Measurements from ENCODE around the gene AIRE. TPM values are rescaled to one million over a fixed set of nuclear protein-coding genes. Genes with fewer than 3 reads are reported as not detected.

The AIRE gene
- total RNA-seq, 1 experiment from 2014 or later: not detected

DNA sequence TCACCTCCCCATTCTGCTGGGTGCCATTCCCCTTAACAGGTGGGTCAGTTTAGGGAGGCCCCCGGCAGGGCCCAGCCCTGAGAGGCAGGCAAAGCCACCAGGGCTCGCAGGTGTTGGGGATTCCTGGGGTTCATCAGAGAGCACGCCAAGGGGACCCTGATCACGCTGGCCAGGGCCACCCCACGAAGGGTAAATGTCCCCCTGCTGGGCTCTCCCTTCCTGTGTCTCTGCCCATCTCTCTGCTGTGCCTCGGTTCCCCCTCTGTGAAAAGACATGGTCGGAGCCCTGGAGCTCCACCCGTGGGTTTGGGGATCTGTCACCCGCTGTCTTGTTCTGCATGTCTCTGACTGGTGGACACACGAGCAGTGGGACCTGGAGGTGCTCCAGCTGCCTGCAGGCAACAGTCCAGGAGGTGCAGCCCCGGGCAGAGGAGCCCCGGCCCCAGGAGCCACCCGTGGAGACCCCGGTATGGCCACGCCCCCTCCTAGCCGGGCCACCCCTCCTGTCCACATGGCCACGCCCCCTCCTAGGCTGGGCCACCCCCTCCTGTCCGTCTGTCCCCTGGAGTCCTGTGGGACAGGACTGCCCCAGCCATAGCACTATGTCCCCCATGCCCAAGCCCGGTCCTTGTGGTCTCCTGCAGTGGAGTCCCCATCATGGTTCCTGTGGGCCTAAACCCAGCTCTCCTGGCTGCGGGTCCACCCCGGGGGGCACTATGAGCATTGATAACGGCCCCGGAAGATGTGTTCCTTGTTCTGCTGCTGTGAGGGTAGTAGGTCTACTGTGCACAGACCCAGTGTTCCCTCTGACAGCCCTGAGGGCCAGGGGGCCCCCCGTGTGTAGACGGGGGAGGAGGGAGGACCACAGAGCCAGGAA lies 6.5 kb downstream of the AIRE start:
- no peak overlapping the region for H3K4me3 ChIP-seq
- H3K27ac ChIP-seq: no peak overlapping the region
- H3K4me1 ChIP-seq (replicated peaks): no peaks in the 10 kb centered on the region
- H3K9me3 ChIP-seq (replicated peaks): no peaks in the 10 kb centered on the region
- no peak for DNase-seq (ENCODE audit: low read depth in 1 of 2, low spot score in 2 of 2)
- H3K27me3 ChIP-seq (replicated peaks): no peaks in the 10 kb centered on the region
- no peaks in the 10 kb centered on the region for H3K36me3 ChIP-seq

DNA sequence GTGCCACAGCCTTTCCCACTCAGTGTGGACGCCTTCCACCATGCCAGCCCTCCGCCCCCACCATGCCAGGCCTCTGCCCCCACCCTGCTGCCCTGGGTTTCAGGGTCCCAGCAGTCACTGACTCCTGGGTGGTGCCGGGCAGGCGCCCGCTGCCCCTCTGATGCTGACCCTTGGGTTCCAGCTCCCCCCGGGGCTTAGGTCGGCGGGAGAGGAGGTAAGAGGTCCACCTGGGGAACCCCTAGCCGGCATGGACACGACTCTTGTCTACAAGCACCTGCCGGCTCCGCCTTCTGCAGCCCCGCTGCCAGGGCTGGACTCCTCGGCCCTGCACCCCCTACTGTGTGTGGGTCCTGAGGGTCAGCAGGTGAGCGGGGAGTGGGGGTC lies 7.1 kb downstream of the AIRE start:
- Histone ChIP-seq H3K27me3 (replicated peaks) (no peaks in the 10 kb centered on the region), H3K27ac (no peak overlapping the region), H3K9me3 (replicated peaks) (no peaks in the 10 kb centered on the region), H3K4me3 (no peak overlapping the region), H3K36me3 (no peaks in the 10 kb centered on the region), H3K4me1 (replicated peaks) (peaks cover 4% of the 10 kb centered on the region)
- DNase-seq (ENCODE audit: low read depth in 1 of 2, low spot score in 2 of 2): no peak

DNA sequence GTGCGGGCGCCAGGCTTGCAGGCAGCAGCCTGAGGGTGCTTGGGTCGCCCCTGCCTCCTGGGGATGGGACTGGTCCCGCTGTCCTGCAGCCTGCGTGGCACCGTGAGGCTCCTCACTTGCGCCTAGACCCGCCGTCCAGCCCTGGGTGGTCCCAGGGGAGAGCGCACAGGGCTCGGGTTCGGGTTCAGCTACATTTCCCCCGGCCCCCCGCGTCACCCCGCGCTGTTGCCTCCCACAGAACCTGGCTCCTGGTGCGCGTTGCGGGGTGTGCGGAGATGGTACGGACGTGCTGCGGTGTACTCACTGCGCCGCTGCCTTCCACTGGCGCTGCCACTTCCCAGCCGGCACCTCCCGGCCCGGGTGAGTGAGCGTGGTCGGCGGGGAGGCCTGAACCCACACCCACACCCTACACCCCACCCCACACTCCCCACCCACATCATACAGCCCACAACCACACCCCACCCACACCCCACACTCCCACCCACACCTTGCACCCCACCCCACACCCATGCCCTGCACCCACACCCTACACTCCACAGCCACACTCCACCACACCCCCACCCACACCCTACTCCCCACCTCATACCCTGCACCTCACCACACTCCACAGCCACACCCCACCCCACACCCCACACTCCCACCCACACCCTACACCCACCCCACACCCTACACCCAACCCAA lies 8.0 kb downstream of the AIRE start:
- H3K27me3 ChIP-seq (replicated peaks): no peaks in the 10 kb centered on the region
- H3K4me1 ChIP-seq (replicated peaks): peaks cover 5% of the 10 kb centered on the region
- H3K27ac ChIP-seq: no peak overlapping the region
- H3K36me3 ChIP-seq: no peaks in the 10 kb centered on the region
- no peaks in the 10 kb centered on the region for H3K9me3 ChIP-seq (replicated peaks)
- no peak for DNase-seq (ENCODE audit: low read depth in 1 of 2, low spot score in 2 of 2)
- H3K4me3 ChIP-seq: no peak overlapping the region

DNA sequence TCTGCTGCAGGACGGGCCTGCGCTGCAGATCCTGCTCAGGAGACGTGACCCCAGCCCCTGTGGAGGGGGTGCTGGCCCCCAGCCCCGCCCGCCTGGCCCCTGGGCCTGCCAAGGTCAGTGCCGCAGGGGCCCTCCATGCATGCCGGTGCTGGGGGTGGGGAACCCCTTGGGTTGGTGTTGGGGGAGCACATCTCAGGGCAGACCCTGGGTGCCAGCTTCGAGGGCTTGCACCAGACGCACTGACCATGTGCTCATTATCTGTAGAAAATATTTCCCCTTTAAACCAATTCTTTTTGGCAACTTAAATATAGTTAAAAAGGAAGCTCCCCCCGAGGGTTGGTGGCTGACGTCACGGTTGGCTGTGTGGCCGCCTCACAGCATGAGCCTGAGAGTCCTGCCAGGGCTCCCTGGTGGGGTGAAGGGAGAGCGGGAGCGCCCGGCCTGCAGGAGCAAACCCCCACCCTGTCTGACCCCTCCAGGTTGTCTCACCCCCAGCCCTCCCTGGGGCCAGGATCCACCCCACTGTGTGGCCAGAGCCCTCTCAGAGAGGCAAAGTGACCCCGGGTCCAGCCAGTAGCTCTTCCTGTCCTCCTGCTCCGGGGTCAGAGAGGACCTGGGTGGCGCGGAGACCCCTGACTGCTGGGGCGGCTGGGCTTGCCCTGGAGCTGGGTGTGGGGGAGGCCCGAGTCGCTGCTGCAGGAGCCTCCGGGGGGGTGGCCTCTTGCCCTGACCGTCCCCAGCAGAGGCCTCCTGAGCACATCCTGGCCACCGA lies 8.9 kb downstream of the AIRE start:
- DNase-seq (ENCODE audit: low read depth in 1 of 2, low spot score in 2 of 2): no peak
- H3K27ac ChIP-seq: no peak overlapping the region

DNA sequence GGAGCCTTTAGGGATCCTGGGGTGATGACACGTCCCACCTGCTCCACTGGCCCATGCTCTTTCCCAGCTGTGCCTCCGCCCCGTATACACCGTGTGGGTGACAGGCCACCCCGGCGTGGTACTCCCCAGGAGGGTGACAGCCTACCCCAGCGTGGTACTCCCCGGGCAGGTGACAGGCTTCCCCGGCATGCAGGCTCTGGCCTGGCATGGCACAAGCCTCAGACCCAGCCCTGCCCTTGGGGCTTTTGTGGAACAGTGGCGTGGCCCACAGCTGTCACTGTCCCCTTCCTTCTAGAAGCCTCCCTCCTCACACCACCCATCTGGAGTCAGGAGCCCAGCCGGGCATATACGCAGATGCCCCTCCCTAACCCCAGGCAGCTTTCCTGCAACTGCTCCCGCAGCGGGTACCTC lies 9.5 kb downstream of the AIRE start:
- no peak for DNase-seq (ENCODE audit: low read depth in 1 of 2, low spot score in 2 of 2)
- Histone ChIP-seq H3K36me3 (peaks cover under 1% of the 10 kb centered on the region; the same call in 1 of the 2 replicates), H3K9me3 (replicated peaks) (no peaks in the 10 kb centered on the region), H3K27me3 (replicated peaks) (no peaks in the 10 kb centered on the region), H3K4me1 (replicated peaks) (peaks cover 14% of the 10 kb centered on the region), H3K4me3 (no peak overlapping the region), H3K27ac (no peak overlapping the region)

More for the DNA sequence above, 8.9 kb downstream of the AIRE start:
- Histone ChIP-seq H3K4me1 (replicated peaks) (peaks cover 12% of the 10 kb centered on the region), H3K9me3 (replicated peaks) (no peaks in the 10 kb centered on the region), H3K4me3 (no peak overlapping the region), H3K36me3 (no peaks in the 10 kb centered on the region), H3K27me3 (replicated peaks) (no peaks in the 10 kb centered on the region)

DNA sequence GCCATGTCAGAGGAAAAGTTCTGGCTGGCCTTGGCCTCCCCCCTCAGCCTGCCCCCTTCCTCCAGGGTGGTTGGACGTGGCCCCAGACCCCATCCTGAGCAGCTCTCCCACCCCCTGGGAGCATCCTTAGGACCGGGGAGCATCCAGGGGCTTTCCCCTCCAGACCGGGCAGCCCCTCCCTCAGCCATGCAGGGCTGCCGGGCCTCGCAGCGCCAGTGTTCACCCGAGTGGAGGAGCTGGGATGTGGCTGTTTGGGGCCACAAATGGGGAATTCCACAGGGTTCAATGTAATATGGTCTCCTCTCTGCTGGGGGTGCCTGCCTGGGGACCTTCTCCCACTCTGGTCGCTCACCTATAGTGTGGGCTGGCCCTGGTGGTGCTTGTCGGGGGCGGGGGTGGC lies 10.0 kb downstream of the AIRE start:
- no peaks in the 10 kb centered on the region for H3K9me3 ChIP-seq (replicated peaks)
- H3K4me1 ChIP-seq (replicated peaks): peaks cover 16% of the 10 kb centered on the region
- no peaks in the 10 kb centered on the region for H3K27me3 ChIP-seq (replicated peaks)
- H3K27ac ChIP-seq: no peak overlapping the region
- DNase-seq (ENCODE audit: low read depth in 1 of 2, low spot score in 2 of 2): no peak
- no peak overlapping the region for H3K4me3 ChIP-seq
- peaks cover 5% of the 10 kb centered on the region; the same call in 1 of the 2 replicates for H3K36me3 ChIP-seq

DNA sequence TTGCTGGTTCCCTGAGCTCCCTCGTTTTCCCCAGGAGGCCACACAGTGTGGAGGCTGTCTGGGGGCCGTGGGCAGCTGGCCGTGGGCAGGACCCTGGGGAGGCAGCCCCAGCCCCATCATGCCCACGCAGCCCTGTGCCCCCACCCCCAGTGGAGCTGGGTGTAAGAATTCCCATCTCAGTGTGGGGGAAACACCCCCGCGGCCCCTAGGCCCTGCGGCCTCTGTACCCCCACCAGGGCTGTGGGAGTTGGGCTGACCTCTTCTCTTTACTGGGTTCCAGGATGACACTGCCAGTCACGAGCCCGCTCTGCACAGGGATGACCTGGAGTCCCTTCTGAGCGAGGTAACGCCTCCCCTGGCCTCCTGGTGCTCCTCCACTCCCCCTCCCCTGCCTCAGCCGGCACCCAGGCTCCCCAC lies 10.4 kb downstream of the AIRE start:
- H3K9me3 ChIP-seq (replicated peaks): no peaks in the 10 kb centered on the region
- no peak for DNase-seq (ENCODE audit: low read depth in 1 of 2, low spot score in 2 of 2)

DNA sequence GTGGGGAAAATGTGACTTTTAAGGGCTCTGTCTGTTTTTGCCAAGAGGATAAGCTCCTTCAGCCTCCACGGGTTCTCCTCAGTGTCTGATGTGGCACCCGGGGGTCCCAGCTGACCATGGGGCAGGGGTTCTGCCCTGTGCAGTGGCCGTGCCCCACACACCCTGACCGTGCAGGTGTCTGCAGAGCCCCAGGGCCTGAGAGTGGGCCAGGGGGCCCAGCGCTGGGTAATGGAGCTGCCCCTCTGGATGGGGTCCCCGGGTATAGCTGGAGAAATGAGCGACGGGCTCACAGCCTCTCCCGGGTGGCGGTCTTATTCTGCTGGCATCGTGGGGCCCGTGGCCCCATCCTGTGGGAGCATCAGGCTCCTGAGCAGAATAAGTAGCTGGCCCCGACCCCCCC lies 11.2 kb downstream of the AIRE start:
- Histone ChIP-seq H3K9me3 (replicated peaks) (no peaks in the 10 kb centered on the region), H3K4me1 (replicated peaks) (peaks cover 23% of the 10 kb centered on the region), H3K4me3 (no peak overlapping the region), H3K36me3 (peaks cover 9% of the 10 kb centered on the region; the same call in 1 of the 2 replicates), H3K27ac (no peak overlapping the region), H3K27me3 (replicated peaks) (no peaks in the 10 kb centered on the region)
- no peak for DNase-seq (ENCODE audit: low read depth in 1 of 2, low spot score in 2 of 2)

More for the DNA sequence above, 10.4 kb downstream of the AIRE start:
- Histone ChIP-seq H3K4me3 (no peak overlapping the region), H3K4me1 (replicated peaks) (peaks cover 20% of the 10 kb centered on the region), H3K27ac (no peak overlapping the region), H3K27me3 (replicated peaks) (no peaks in the 10 kb centered on the region), H3K36me3 (peaks cover 8% of the 10 kb centered on the region; the same call in 1 of the 2 replicates)

DNA sequence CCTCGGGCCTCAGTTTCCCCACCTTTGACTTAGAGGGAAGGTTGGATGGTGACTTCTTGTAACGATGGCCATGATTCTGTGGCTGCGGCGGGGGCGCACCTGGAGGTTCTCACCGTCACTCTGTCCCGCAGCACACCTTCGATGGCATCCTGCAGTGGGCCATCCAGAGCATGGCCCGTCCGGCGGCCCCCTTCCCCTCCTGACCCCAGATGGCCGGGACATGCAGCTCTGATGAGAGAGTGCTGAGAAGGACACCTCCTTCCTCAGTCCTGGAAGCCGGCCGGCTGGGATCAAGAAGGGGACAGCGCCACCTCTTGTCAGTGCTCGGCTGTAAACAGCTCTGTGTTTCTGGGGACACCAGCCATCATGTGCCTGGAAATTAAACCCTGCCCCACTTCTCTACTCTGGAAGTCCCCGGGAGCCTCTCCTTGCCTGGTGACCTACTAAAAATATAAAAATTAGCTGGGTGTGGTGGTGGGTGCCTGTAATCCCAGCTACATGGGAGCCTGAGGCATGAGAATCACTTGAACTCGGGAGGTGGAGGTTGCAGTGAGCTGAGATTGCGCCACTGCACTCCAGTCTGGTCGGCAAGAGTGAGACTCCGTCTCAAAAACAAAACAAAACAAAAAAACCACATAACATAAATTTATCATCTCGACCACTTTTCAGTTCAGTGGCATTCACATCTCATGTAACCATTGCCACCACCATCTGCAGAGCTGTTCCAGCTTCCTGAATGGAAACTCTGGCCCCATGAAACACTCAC lies 12.0 kb downstream of the AIRE start:
- peaks cover 15% of the 10 kb centered on the region for H3K36me3 ChIP-seq
- H3K4me1 ChIP-seq (replicated peaks): peaks cover 23% of the 10 kb centered on the region
- H3K4me3 ChIP-seq: no peak overlapping the region
- DNase-seq (ENCODE audit: low read depth in 1 of 2, low spot score in 2 of 2): peak; percentile 81 to 83
- no peak overlapping the region for H3K27ac ChIP-seq
- no peaks in the 10 kb centered on the region for H3K9me3 ChIP-seq (replicated peaks)
- H3K27me3 ChIP-seq (replicated peaks): no peaks in the 10 kb centered on the region

DNA sequence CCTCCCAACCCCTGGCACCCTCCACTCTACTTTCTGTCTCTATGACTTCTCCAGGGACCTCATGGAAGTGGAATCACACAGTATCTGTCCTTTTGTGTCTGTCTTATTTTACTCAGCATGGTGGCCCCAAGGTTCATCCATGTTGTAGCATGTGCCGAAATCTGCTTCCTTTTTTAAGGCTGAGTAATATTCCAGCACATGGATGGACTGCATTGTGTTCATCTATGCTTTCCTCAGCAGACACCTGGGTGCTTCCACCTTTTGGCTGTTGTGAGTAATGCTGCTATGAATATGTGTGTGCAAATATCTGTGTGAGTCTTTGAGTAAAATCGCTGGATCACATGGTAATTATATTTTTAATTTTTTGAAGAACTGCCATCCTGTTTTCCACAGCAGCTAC lies 12.6 kb downstream of the AIRE start:
- Histone ChIP-seq H3K36me3 (peaks cover 15% of the 10 kb centered on the region), H3K4me3 (no peak overlapping the region), H3K27ac (no peak overlapping the region), H3K9me3 (replicated peaks) (no peaks in the 10 kb centered on the region), H3K27me3 (replicated peaks) (no peaks in the 10 kb centered on the region), H3K4me1 (replicated peaks) (peaks cover 23% of the 10 kb centered on the region)
- no peak for DNase-seq (ENCODE audit: low read depth in 1 of 2, low spot score in 2 of 2)

DNA sequence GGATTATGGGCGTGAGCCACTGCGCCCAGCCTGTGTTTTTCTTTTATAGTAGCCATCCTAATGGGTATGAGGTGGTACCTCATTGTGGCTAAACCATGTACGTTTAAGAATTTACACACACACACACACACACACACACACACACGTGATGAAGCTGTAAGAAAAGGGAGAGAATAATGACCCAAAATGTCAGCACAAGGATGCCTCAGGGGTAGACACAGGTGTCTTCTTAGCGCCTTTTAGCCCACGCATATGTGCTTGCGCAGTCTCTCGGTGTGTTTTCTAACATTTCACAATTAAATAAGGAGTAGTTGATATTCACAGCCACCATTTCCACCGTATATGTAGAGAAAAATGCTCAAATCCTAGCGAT lies 13.4 kb downstream of the AIRE start:
- Histone ChIP-seq H3K4me3 (peak overlapping the region; percentile 71), H3K4me1 (replicated peaks) (peaks cover 23% of the 10 kb centered on the region), H3K9me3 (replicated peaks) (no peaks in the 10 kb centered on the region), H3K27me3 (replicated peaks) (no peaks in the 10 kb centered on the region), H3K27ac (peak overlapping the region; percentile 60; the same call in 1 of the 2 replicates), H3K36me3 (peaks cover 15% of the 10 kb centered on the region)
- no peak for DNase-seq (ENCODE audit: low read depth in 1 of 2, low spot score in 2 of 2)

DNA sequence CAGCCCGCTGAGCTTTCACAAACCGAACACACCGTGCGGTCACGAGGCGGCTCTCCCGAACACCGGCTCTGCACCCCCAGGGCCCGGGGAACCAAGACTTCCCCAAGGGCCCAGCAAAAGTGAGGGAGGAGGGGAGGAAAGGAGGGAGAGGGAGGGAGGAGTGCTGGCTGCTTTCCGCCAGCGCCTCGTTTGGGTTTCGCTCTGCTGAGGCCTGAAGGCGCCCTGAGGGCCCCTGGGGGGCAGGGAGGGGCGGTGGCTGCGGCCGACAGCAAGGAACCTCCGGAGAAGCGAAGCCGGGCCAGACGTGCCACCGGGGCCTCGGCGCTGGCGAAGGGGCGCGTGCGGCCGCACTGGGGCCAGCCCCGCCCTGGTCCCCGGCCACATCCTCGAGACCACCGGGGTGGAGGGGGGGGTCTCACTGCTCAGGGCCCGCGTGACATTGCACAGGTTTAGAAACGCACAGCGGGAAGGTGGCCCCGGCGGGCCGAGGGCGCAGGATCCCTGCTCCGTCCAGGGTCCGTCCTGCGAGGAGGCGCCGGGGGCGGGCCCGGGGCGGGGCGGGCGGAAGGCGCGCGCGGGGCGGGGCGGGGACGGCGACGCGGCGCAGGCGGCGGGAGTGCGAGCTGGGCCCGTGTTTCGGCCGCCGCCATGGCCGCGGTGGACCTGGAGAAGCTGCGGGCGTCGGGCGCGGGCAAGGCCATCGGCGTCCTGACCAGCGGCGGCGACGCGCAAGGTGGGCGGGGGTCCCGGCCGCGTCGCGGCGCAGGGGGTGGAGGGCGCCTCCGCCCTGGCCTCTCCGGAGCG lies 14.0 kb downstream of the AIRE start, which contains the start of gene PFKL:
Gene PFKL, plus strand, starts transcription at position 596 of the 804 bp plus-strand sequence. Its CDS starts 53 bp downstream, at position 649.
- Histone ChIP-seq H3K4me3 (peak within 1 kb of the TSS; percentile 71), H3K9me3 (replicated peaks) (no peaks in the 10 kb centered on the region), H3K36me3 (peaks cover 15% of the 10 kb centered on the region), H3K27me3 (replicated peaks) (no peaks in the 10 kb centered on the region), H3K4me1 (replicated peaks) (peaks cover 23% of the 10 kb centered on the region), H3K27ac (peak within 1 kb of the TSS; percentile 60)
- DNase-seq (ENCODE audit: low read depth in 1 of 2, low spot score in 2 of 2): peak; percentile 73 to 84
